HG03571 (cell line): ENCODE measurements around the gene EHD2.

Experiments
- ATAC-seq: cut with Tn5 transposase; IDR thresholded peaks from one replicate; pipeline ENCODE4 v1.9.1; 2021; ENCODE audit not compliant: unreplicated experiment

EHD2 gene

DNA sequence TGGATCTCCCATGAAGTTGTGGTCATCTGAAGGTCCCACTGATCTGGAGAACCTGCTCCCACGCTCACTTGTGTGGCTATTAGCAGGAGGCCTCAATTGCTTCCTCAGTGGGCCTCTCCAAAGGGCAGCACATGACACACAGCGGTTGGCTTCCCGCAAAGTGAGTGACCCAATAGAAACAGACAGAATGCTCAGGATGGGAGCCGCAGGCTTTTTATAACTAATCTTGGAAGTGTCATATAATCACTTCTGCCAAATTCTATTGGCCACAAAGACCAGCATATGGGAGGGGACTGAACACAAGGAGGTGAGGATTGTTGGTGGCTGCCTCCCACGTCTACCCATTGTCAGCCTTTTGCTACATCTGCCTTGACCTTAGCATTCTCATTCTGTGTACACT, 22.1 kb upstream of the EHD2 start:
- ATAC-seq, result no peak

DNA sequence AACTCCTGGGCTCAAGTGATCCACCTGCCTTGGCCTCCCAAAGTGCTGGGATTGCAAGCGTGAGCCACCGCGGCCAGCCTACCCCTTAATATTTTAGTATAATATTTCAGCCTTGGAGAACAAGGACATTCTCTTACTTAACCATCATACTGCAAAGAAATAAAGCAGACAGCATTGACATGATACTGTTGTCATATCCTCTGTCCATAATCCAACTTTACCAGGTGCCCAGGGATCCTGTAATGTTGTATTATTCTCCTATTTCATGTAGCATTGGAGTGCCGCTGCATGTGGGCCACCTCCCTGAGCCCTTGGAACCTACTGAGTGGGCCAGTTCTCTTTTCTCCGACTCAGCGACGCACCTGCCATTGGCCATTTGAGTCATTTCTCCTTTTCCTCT, 21.4 kb upstream of the EHD2 start:
- ATAC-seq, result no peak

DNA sequence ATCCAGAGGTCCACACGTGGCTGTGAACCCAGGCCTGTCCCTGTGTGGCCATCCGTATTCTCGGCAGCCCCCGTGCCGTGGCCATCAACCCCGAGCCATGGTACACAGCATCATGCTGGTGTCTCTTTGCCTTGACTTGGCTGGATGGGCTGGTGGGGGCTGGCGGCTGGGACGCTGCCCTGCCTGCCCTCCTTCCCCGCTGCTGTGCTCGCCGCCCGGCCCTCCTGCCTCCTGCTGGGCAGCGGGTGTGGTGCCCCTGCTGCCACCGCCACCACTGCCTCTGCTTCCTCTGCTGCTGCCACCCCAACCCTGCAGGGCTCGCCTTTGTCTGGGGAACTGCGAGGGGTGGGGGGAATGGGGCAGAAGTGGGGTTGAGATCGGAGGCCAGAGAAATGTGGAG, 19.7 kb upstream of the EHD2 start:
- no peak for ATAC-seq

DNA sequence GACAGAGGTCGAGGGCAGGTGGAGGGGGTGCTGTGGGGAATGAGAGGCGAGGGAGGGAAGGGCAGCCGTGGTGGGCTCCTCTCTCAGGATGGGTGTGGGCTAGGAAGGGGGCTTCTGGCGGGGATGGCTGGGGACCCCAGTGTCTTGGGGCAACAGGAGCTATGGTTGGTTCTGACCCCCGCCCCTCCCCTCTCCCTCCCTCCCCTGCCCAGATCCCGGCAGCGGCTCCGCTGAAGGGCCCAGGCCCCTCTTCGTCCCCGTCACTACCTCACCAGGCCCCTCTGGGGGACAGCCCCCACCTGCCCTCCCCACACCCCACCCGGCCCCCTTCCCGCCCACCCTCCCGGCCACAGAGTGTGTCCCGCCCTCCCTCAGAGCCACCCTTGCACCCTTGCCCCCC, 19.3 kb upstream of the EHD2 start:
- ATAC-seq, result no peak

DNA sequence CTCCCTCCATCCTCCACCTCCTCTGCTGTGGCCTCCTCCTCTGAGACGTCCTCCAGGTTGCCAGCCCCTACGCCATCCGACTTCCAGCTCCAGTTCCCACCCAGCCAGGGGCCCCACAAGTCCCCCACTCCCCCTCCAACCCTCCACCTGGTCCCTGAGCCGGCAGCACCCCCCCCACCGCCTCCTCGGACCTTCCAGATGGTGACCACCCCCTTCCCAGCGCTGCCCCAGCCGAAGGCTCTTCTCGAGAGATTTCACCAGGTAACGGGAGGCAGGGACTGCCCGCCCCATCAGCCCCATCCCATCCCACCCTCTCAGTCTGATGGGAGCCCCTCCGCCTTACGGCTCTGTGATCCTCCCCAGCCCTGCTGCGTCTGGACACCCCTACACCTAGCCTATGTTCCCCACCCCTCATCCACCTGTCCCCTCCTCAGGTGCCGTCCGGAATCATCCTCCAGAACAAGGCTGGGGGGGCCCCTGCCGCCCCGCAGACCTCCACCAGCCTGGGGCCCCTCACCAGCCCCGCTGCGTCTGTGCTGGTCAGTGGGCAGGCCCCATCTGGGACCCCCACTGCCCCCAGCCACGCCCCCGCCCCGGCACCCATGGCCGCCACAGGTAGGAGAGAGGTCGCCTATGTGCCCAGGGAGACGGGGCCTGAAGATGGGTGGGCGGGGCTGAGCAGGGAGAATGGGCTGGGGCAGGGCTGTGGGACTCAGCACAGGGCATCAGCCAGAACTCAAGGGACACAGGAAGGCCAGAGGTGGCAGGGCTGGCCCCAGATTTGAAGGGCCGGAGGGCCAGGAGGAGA, 18.6 kb upstream of the EHD2 start:
- ATAC-seq, result no peak

DNA sequence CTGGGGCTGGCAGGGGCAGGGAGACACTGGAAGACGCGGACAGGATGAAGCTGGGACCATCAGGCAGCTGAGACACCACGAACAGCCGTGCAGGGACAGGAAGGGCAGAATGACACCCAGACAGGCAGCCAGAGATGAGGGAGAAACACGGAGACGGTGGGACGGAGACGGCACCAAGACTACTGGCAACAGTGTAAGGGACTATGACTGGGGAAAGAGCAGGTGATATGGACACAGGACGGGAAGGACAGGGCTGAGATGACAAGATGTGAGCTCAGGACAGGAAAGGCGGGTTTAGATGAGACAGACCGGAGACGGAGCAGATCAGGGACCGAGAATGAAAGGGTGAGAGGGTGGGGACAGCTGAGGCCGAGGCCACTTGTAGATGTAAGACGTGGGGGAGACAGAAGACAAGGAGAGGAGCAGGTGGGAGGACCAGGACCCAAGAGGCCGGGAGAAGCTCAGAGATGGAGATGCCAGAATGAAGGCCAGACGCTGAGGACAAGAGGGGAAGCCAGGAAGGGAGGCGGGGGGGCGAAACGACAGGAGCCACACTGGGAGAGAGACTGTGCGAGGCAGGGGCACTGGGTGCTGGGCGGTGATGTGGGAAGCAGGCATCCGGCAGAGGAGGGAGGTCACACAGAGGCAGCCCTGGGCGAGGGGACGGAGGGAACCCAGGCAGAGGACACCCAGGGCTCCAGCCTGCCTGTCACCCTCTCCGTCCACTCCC, 17.5 kb upstream of the EHD2 start:
- ATAC-seq, result no peak

DNA sequence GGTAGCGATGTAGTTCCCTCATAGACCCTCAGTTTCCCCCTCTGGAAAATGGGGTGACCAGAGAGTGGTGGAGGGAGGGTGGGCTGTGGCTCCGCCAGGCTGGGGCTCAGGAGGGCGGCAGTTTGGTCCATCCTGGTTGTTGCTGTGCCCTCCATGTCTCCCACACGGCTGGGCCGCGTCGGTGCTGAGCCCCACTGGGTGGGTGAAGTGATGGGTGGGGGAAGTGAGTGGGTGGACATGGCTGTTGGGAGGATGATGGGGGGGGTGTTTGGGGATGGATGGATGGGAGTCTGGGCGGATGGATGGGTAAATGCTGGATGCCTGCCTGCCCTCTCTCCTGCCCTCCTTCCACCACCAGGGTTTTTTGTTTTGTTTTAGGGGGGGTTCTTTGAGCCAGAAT, 16.6 kb upstream of the EHD2 start:
- ATAC-seq, result no peak

DNA sequence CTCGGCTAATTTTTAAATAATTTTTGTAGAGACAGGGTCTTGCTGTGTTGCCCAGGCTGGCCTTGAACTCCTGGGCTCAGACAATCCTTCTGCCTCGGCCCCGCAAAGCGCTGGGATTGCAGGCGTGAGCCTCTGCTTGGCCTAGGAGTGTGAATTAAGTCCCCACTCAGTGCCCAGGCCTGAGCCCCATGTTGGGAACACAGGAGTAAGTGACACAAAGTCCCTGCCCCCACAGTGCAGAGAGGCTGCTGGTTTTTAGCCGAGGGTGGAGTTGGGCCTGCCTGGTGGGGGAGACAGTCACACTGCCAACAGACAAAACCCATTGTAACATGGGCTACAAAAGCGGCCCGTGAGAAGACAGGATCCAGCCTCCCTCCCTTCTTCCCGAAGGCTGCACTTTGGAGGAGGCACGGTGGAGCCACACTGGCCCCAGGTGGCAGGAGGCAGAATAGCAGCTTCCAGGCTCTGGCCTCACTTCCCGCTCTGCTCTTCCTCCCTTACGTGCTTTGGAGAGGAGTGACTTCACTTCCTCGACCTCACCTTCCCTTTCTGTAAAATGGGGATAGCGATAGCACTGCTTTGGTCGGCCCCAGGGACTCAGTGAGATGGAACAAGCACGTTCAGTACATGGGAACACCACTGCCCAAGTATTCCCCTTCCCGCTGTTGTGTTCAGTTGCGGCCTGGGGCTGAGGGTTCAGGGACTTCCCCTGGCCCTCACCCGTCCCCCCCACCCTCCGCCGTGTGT, 15.2 kb upstream of the EHD2 start:
- ATAC-seq, result no peak

DNA sequence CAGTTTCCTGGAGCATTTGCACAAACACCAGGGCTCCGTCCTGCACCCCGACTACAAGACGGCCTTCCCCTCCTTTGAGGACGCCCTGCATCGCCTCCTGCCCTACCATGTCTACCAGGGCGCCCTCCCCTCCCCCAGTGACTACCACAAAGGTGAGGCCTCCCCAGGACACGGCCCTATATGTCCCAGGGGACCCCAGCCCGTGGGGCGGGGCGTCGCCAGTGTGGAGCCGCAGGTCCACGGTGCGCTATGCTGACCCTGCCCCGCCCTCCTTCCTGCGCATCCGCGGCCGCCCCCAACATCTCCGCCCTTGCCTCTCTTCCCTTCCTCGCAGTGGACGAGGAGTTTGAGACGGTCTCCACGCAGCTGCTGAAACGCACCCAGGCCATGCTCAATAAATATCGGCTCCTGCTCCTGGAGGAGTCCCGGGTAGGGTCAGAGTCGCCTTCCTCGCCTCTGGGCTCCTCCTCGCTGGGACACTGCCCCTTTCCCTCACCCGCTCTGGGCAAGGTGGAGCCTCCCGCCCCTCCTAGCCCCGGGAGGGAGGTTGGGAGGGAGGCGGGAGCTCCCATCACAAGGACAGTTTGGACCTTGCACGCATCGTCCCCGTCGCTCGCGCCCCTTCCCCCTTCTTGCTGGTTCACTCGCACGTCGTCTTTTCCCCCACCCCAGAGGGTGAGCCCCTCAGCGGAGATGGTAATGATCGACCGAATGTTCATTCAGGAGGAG, 14.4 kb upstream of the EHD2 start:
- no peak for ATAC-seq

DNA sequence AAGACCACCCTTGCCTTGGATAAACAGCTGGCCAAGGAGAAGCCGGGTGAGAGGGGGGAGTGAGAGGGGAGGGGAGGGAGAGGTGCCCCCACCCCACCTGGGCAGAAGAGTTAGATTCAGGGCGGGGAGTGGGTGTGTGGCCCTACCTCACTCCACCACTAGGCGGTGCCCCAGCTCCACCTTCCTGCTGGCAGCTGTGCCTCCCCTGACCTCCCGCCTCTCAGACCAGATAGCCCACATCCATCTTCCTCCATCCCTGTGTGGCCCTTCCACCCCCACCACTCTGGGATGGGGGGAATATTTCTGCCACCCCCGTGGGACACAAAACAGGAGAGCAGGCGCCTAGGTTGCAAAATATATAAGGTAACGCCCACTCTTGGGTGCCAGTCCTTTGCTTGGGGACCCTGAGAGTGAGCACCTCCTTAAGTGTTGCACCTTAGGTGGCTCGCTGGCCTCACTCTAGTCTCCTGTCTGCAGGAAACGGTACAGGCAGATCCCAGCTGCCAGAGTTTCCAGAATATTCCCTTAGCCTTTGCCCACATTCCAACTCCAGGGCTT, 13.8 kb upstream of the EHD2 start:
- ATAC-seq, result no peak

DNA sequence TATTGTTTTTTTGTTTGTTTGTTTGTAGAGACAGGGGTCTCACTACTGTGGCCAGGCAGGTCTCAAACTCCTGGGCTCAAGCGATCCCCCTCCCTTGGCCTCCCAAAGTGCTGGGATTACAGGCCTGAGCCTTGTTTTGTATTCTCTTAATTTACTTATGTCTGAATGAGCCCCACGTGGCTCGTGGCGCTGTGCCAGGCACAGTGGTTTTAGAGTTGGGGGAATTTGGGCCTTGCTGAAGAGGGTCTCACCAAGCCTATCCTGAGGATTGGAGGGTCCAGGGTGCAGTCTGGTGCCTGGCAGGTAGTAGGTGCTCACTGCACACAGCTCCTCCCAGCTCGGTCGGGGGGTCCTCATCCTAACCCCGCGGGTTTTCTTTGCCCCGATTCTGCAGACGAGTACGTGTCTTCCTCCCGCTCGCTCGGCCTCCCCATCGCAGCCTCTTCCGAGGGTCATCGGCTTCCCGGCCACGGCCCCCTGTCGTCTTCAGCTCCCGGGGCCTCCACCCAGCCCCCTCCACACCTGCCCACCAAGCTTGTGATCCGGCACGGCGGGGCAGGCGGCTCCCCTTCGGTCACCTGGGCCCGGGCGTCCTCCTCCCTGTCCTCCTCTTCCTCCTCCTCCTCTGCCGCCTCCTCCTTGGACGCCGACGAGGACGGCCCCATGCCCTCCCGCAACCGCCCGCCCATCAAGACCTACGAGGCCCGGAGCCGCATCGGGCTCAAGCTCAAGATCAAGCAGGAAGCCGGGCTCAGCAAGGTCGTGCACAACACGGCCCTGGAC, 12.1 kb upstream of the EHD2 start:
- no peak for ATAC-seq

DNA sequence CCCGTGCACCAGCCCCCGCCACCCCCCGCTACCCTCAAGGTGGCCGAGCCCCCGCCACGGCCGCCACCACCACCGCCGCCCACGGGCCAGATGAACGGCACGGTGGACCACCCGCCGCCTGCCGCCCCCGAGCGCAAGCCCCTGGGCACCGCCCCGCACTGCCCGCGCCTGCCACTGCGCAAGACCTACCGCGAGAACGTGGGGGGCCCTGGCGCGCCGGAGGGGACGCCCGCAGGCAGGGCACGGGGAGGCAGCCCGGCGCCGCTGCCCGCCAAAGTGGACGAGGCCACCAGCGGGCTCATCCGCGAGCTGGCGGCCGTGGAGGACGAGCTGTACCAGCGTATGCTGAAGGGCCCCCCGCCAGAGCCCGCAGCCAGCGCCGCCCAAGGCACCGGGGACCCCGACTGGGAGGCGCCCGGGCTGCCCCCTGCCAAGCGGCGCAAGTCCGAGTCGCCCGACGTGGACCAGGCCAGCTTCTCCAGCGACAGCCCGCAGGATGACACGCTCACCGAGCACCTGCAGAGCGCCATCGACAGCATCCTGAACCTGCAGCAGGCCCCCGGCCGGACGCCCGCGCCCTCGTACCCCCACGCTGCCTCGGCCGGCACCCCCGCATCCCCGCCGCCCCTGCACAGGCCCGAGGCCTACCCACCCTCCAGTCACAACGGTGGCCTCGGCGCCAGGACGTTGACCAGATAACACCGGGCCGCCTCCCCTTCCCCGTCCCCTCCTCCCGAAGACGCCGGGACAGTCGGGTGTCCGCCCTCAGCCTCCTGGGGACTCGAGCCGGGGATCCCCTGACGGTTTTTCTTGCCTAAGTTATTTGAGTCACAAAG, 11.3 kb upstream of the EHD2 start:
- ATAC-seq, result no peak

DNA sequence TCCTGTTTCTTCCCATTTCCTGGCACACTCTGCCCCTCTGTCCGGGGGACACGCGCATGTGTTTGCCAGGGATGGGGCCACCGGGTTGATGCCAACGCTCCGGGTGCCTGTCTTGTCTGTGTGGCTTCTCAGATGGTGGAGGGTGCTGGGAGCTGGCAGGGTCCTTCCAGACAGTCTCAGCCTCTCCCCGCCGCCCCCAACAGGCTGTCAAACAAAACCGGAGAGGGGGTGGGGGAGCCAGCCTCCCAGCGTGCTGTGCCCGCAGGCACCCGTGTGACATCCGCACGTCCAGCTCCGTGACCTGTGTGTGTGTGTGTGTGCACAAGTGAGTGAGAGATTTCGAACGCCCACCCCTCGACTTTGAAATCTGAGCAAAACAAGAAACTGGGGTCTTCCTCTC, 10.6 kb upstream of the EHD2 start:
- no peak for ATAC-seq

DNA sequence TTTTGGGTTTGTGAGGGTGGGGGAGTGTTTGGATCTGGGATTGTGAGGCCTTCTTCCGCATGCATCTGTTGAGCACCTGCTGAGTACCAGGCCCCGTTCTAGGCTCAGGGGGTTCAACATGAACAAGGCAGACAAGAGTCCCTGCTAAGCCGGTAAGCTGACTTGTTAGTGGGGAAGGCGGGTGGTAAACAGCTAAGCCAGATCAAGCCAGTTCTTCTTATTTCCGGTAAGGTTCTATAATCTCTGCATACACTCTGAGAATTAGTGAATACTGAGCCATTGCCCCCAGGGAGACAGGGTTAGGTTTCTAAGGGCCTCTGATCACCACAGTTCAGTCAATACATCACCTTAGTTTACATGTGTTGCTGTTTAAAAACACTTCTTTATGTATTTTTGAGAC, 9.9 kb upstream of the EHD2 start:
- no peak for ATAC-seq

DNA sequence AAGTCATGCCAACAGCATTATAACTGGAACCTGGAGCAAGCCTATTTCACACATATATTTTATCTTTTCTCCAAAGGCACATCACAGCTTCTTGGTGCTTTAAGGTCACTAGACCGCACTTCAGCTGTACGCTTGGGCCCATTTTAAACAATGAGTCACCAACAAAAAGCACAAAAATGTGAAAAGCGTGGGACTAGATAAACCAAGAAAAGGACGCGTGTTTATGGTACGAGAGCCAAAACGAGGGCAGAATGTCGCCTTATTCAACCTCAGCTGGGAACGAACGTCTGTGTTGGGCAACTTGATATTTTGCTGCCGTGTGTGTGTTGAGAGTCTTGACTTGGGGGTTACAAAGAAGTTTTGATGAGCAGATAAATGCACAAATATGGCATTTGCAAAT, 9.2 kb upstream of the EHD2 start:
- ATAC-seq, result no peak

DNA sequence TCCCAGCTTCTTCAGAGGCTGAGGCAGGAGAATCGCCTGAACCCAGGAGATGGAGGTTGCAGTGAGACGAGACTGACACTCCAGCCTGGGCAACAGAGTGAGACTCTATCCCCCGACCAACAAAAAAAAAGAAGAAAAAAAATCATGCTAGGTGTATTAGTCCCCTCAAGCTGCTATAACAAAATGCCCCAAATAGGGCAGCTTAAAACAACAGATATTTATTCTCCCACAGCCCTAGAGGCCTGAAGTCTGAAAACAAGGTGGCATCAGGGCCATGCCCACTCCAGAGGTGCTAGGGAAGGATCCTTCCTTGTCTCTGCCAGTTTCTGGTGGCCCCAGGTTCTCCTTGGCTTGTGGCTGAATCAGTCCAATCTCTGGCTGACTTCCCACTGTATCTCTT, 8.6 kb upstream of the EHD2 start:
- ATAC-seq, result no peak

DNA sequence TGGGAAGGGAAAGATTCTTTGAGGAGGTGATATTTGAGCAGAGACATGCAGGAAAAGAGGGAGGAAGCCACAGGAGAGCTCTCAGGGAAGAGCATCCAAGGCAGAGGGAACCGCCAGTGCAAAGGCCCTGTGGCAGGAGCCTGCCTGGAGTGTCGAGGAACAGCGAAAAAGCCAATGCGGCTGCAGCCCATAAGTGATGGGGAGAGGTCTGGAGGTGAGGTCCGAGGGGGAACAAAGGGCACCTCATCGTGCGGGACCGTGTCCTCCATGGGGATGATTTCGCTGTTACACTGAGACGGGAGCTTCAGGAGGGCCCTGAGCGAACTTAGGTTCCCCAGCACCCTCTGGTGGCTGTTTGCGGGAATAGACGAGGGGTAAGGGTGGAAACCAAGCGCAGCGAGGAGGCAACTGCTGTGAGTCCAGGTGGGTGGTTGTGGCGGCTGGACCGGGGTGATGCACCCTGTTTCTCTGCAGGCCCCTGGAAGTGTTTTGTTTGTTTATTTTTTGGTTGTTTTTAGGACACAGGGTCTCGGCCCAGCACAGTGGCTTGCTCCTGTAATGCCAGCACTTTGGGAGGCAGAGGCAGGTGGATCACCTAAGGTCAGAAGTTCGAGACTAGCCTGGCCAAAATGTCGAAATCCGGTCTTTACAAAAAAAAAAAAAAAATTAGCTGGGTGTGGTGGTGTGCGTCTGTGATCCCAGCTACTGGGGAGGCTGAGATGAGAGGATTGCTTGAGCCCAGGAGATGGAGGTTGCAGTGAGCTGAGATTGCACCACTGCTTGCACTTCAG, 5.9 kb upstream of the EHD2 start:
- no peak for ATAC-seq

DNA sequence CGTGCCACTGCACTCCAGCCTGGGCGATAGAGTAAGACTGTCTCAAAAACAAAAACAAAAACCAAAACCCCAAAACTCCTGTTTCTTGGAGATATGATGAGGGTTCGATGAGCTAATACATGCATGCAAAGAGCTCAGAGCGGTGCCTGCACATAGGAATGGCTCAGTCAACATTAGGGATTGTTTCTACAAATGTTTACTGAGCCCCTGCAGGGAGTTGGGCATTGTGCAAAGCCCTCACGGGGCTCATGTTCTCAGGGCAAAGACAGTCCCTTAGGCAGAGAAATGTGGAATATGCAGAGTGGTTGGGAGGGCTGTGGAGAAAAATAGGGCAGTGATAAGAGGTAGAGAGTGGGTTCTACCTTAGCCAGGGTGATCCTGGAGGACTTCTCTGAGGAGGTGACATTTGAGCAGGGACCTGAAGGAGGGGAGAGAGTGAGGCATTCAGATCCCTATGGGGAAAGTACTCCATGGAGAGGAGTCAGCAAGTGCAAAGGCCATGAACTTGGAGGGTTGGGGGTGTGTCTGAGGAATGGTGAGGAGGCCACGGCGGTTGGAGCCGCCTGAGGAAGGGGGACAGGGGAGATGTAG, 1.5 kb upstream of the EHD2 start:
- no peak for ATAC-seq
